Uterus (tissue), 2 donors: ENCODE results near the gene YJEFN3.

Experiments
- POLR2A ChIP-seq, 2 donors: fragments of 450-650 bp; IDR thresholded peaks; one replicate each; pipeline ENCODE4 v1.6.1; 2016; ENCODE audit warnings: antibody characterized with exemption in 2 of 2, mild to moderate bottlenecking in 1 of 2, moderate library complexity in 1 of 2
- TF ChIP-seq, protein P1 (sequence below), 4 experiments: fragments of 200-600 bp in 2 of 4; fragments of 450-650 bp in 2 of 4; sonication (generic) in 2 of 4; IDR thresholded peaks; one replicate each; pipeline ENCODE4 v1.5.1; 2016 to 2019; ENCODE audit warnings: antibody characterized with exemption in 4 of 4, mild to moderate bottlenecking in 2 of 4, moderate library complexity in 1 of 4

DNA sequence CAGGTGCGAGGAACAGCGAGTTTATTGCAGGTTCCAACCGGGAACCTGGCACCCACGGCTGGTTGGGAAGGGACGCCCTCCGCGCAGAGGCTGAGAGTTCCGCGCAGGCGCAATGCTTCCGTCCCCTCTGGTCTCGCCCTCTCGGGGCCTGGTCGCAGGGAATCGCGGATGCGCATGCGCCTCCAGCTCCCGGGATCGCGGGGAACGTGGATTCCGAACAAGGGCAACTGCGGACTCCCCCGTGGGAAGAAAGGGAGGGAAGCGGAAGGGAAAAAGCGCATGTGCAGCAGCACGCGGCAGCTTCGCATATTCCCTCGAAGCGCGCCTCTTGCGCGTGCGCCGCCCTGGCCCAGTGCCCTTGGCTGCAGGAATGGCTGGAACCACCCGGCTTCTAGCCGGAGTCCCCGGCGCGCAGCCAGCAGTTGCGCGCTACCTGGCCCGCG is 14.5 kb upstream of the YJEFN3 start:
- TF ChIP-seq, protein P1, sequence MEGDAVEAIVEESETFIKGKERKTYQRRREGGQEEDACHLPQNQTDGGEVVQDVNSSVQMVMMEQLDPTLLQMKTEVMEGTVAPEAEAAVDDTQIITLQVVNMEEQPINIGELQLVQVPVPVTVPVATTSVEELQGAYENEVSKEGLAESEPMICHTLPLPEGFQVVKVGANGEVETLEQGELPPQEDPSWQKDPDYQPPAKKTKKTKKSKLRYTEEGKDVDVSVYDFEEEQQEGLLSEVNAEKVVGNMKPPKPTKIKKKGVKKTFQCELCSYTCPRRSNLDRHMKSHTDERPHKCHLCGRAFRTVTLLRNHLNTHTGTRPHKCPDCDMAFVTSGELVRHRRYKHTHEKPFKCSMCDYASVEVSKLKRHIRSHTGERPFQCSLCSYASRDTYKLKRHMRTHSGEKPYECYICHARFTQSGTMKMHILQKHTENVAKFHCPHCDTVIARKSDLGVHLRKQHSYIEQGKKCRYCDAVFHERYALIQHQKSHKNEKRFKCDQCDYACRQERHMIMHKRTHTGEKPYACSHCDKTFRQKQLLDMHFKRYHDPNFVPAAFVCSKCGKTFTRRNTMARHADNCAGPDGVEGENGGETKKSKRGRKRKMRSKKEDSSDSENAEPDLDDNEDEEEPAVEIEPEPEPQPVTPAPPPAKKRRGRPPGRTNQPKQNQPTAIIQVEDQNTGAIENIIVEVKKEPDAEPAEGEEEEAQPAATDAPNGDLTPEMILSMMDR (IDR thresholded peaks at IDR 0.05), result no peak
- no peak for TF ChIP-seq POLR2A (IDR thresholded peaks at IDR 0.05)
